Ishikawa (cell line): ENCODE results near the gene PBX1.

ENCODE experiments used
- CEBPB ChIP-seq: IDR thresholded peaks from 2 replicates; pipeline ENCODE4 v1.6.1; 2012
- CREB1 ChIP-seq: IDR thresholded peaks from 2 replicates; pipeline ENCODE4 v1.6.1; 2012; ENCODE audit warnings: low read depth
- EGR1 ChIP-seq: IDR thresholded peaks from 2 replicates; pipeline ENCODE4 v1.6.1; 2012
- EP300 ChIP-seq: IDR thresholded peaks from 2 replicates; pipeline ENCODE4 v1.6.1; 2012; ENCODE audit warnings: borderline replicate concordance
- FOXM1 ChIP-seq: IDR thresholded peaks from 2 replicates; pipeline ENCODE4 v1.6.1; 2012; ENCODE audit warnings: low read depth, borderline replicate concordance
- NFIC ChIP-seq: IDR thresholded peaks from 2 replicates; pipeline ENCODE4 v1.6.1; 2012
- RAD21 ChIP-seq: IDR thresholded peaks from 2 replicates; pipeline ENCODE4 v1.6.1; 2012; ENCODE audit warnings: low read depth
- TAF1 ChIP-seq: IDR thresholded peaks from 2 replicates; pipeline ENCODE4 v1.6.1; 2012; ENCODE audit warnings: low read depth, mild to moderate bottlenecking
- TCF12 ChIP-seq: IDR thresholded peaks from 2 replicates; pipeline ENCODE4 v1.6.1; 2012; ENCODE audit warnings: low read depth
- TEAD4 ChIP-seq: IDR thresholded peaks from 2 replicates; pipeline ENCODE4 v1.6.1; 2012
- YY1 ChIP-seq: IDR thresholded peaks from 2 replicates; pipeline ENCODE4 v1.6.1; 2012; ENCODE audit warnings: low read depth
- ZBTB7A ChIP-seq: IDR thresholded peaks from 2 replicates; pipeline ENCODE4 v1.6.1; 2012; ENCODE audit warnings: low read depth
- TF ChIP-seq, protein P1 (sequence below): IDR thresholded peaks from 2 replicates; pipeline ENCODE4 v1.6.1; 2012; ENCODE audit warnings: low read depth, mild to moderate bottlenecking
- TF ChIP-seq, protein P2 (sequence below): IDR thresholded peaks from 2 replicates; pipeline ENCODE4 v1.6.1; 2012
- TF ChIP-seq, protein P3 (sequence below): IDR thresholded peaks from 2 replicates; pipeline ENCODE4 v1.6.1; 2012

The PBX1 gene

DNA sequence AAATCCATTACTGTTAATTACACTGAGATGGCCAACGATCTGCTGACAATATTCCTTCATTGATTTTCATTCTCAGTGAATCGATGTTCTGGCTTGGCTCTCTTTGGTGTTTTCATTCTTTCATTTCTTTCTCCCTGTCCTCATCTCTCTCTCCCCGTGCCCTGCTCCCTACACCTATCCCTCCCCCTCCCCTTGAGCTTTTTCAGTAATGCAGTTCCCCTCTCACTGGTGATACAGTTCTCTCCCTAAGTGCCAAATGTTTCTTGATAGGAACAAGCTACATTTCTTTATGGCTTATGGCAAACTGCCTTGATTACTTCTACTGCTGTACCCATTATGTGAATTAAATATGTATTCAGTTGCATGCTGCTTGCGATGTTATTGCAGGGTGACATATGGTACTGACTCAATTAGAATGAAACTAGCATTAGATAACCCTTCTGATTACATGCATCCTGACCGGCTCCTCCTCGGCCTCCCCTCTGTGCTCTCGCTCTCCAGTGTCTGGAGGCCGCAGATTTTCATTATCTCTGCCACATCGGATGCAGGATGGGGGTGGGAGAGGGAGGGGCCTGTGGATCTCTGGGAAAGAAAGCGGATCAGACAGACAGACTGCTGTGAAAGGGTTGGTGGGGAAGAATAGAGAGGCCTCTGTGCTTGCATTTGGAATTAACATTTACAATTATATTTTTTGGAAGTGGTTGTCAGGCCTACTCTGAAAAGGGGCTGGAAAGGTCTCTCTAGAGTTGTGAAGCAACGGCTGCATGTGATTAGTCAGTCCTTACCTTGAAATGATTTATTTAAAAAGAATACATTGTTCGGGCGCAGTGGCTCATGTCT is 130.9 kb downstream of the PBX1 start:
- TF ChIP-seq, protein P1, sequence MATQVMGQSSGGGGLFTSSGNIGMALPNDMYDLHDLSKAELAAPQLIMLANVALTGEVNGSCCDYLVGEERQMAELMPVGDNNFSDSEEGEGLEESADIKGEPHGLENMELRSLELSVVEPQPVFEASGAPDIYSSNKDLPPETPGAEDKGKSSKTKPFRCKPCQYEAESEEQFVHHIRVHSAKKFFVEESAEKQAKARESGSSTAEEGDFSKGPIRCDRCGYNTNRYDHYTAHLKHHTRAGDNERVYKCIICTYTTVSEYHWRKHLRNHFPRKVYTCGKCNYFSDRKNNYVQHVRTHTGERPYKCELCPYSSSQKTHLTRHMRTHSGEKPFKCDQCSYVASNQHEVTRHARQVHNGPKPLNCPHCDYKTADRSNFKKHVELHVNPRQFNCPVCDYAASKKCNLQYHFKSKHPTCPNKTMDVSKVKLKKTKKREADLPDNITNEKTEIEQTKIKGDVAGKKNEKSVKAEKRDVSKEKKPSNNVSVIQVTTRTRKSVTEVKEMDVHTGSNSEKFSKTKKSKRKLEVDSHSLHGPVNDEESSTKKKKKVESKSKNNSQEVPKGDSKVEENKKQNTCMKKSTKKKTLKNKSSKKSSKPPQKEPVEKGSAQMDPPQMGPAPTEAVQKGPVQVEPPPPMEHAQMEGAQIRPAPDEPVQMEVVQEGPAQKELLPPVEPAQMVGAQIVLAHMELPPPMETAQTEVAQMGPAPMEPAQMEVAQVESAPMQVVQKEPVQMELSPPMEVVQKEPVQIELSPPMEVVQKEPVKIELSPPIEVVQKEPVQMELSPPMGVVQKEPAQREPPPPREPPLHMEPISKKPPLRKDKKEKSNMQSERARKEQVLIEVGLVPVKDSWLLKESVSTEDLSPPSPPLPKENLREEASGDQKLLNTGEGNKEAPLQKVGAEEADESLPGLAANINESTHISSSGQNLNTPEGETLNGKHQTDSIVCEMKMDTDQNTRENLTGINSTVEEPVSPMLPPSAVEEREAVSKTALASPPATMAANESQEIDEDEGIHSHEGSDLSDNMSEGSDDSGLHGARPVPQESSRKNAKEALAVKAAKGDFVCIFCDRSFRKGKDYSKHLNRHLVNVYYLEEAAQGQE: no peak
- TF ChIP-seq FOXM1 (no peak), CREB1 (no peak), NFIC (no peak), EGR1 (no peak), TAF1 (no peak), CEBPB (no peak), TCF12 (no peak), ZBTB7A (no peak), YY1 (no peak), EP300 (no peak)

DNA sequence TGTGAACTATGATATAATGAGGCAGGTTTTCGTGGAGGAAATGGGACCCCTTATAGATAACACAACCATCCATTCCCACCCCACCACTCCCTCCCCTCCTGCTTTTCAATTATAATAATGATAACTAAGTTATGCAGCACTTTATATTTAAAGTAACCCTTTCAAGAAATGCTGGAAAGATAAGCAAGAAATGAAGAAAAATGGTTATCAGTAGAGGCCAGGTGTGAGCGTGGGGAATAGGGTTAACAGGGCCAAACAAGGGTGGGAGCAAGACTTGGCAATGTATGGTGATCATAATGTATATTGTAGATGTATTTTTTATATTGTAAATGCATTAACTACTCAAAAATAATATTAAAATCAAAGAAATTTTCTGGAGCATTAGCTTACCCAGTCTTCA is 133.4 kb downstream of the PBX1 start:
- TF ChIP-seq TAF1 (no peak), RAD21 (no peak), EP300 (no peak), TCF12 (no peak), NFIC (no peak), YY1 (no peak), TEAD4 (no peak), EGR1 (no peak), FOXM1 (no peak), CREB1 (no peak), CEBPB (no peak), ZBTB7A (no peak)
- TF ChIP-seq, protein P2, sequence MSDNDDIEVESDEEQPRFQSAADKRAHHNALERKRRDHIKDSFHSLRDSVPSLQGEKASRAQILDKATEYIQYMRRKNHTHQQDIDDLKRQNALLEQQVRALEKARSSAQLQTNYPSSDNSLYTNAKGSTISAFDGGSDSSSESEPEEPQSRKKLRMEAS: no peak
- TF ChIP-seq, protein P3, sequence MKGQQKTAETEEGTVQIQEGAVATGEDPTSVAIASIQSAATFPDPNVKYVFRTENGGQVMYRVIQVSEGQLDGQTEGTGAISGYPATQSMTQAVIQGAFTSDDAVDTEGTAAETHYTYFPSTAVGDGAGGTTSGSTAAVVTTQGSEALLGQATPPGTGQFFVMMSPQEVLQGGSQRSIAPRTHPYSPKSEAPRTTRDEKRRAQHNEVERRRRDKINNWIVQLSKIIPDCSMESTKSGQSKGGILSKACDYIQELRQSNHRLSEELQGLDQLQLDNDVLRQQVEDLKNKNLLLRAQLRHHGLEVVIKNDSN: no peak
- TF ChIP-seq, protein P1: no peak

DNA sequence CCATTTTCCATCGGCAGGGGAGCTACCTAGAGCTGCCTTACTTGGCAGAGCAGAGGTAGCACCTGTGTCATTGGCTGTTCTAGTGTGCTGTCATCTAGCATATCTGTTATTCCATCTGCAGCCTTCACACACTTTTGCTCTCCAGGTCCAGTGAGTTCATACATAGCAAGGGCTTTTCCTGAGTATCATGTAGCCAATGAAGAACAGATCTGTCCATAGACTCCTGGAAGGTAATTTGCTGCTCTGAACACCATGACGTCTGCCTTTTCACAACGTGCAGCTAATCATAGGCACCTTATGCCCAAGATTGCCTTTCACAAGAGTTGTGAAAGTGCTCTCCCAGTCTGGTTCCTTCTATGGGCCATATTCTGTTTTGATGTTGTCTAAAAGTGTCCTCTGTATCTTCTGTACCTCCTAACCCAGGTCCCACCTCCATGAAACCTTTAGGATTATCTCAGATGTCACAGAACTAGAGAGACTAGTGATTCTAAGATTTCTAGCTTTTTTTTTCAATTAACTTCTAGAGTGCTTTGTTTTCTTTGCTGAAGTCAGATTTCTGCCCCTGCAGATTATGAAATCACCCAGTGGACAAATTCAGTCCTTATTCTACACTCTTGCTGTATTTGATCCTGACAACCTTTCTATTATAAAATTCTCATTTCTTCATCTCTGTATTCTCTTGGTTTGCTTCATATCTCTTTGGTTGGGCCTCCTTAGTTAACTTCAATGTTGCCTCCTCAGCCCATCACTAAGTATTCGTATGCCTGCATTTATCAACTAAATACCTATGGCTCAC is 134.8 kb downstream of the PBX1 start:
- TF ChIP-seq TCF12 (no peak), NFIC (no peak), EGR1 (no peak), YY1 (no peak), EP300 (no peak), ZBTB7A (no peak), TEAD4 (no peak), RAD21 (no peak), TAF1 (no peak), CEBPB (no peak)
- TF ChIP-seq, protein P3: no peak
- TF ChIP-seq, protein P2: no peak

DNA sequence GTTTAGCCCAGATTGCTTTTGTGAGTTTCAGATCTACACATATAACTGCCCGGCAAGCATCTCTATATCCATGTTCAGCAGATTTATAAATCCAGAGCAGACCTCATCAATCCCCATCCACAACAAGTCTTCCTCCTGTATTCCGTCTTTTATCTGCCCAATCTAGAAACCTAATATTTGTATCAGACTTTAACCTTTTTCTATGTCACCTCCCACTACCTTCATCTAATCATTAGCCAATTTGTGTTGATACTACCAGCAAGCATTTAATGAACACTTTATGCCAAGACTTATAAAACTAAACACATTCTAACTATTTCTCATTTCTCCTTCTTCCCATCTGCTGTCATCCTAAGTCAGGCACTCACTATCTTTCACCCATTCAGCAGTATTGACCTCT is 135.5 kb downstream of the PBX1 start:
- no peak for TF ChIP-seq YY1
- TF ChIP-seq CEBPB: no peak
- no peak for TF ChIP-seq TEAD4
- no peak for TF ChIP-seq FOXM1
- TF ChIP-seq, protein P2: no peak
- TF ChIP-seq TCF12: no peak
- TF ChIP-seq, protein P3: no peak
- TF ChIP-seq EP300: no peak
- no peak for TF ChIP-seq EGR1
- TF ChIP-seq CREB1: no peak
- TF ChIP-seq NFIC: no peak
- TF ChIP-seq, protein P1: no peak
- no peak for TF ChIP-seq RAD21
- TF ChIP-seq ZBTB7A: no peak
- TF ChIP-seq TAF1: no peak
